GM12865 (cell line): ENCODE results near the gene CDH24.

Experiments used
- DNase-seq: peaks from one replicate; pipeline ENCODE4 v3.0.0; 2010; ENCODE audit warnings: low read depth
- H3K4me3 ChIP-seq: 2 replicates; pipeline ENCODE4 v1.5.1; 2011; ENCODE audit warnings: mild to moderate bottlenecking, low read depth, low read length, control low read depth
- CTCF ChIP-seq: IDR thresholded peaks from 2 replicates; pipeline ENCODE4 v1.5.1; 2011; ENCODE audit warnings: low read length, control low read depth, low read depth, inconsistent platforms; ENCODE audit not compliant: insufficient read depth; ENCODE audit errors: missing control alignments

CDH24 gene

GRCh38 chr14:23056956-23057756 lies at the start of gene CDH24:
TSS of gene CDH24 (minus strand) at chr14:23057520. CDS start at chr14:23055733, 1,787 bp downstream.
- TF ChIP-seq CTCF = no peak
- H3K4me3 ChIP-seq = peak within 1 kb of the TSS; percentile 68
- peak; percentile 76 for DNase-seq

GRCh38 chr14:23106747-23107045 lies 49.4 kb upstream of the CDH24 start:
- TF ChIP-seq CTCF = no peak
- no peak for DNase-seq
- no peak overlapping the region for H3K4me3 ChIP-seq

GRCh38 chr14:23105348-23105824 lies 48.1 kb upstream of the CDH24 start:
- no peak for TF ChIP-seq CTCF
- H3K4me3 ChIP-seq = no peak overlapping the region
- no peak for DNase-seq

- no peak for DNase-seq
- H3K4me3 ChIP-seq = no peak within 1 kb of the TSS
- no peak for TF ChIP-seq CTCF
These were observed 47.4 kb upstream of the CDH24 start, which contains the start of gene CIROP for GRCh38 chr14:23104591-23105347. TSS of gene CIROP (minus strand) at chr14:23104989. CDS start at chr14:23104920, 69 bp downstream.

- DNase-seq = no peak
- no peak for TF ChIP-seq CTCF
- H3K4me3 ChIP-seq = no peak overlapping the region
These were observed 46.8 kb upstream of the CDH24 start for GRCh38 chr14:23104070-23104590.

GRCh38 chr14:23103581-23103980 lies 46.3 kb upstream of the CDH24 start:
- no peak for DNase-seq
- no peak overlapping the region for H3K4me3 ChIP-seq
- no peak for TF ChIP-seq CTCF
